Gastrocnemius medialis (tissue), 4 donors: Measurements from ENCODE around the gene GRIN2A. TPM values are rescaled to one million over a fixed set of nuclear protein-coding genes. Genes with fewer than 3 reads are reported as not detected.

ENCODE experiments used
- ATAC-seq, 2 donors: fragments of 150-250 bp; one replicate each; pipeline ENCODE4 v1.9.1; 2016
- DNase-seq, 2 donors: peaks; one replicate each; pipeline ENCODE4 v3.0.0-alpha.2; 2019
- H3K27ac ChIP-seq, 4 donors: fragments of 200-600 bp; sonication (generic); 1 replicate in 1 of 4; 2 replicates in 3 of 4; pipeline ENCODE4 v1.5.1; 2016 to 2018; ENCODE audit warnings: mild to moderate bottlenecking in 2 of 4, moderate library complexity in 1 of 4
- H3K27me3 ChIP-seq, 3 donors: fragments of 200-600 bp; sonication (generic) in 2 of 3; 1 replicate in 1 of 3; 2 replicates in 2 of 3; pipeline versions ENCODE4 v1.5.1 to v1.6.0; 2016 to 2019; ENCODE audit warnings: mild to moderate bottlenecking in 1 of 3, moderate library complexity in 1 of 3
- H3K36me3 ChIP-seq, 2 donors: fragments of 200-600 bp; sonication (generic) in 1 of 2; one replicate each; pipeline ENCODE4 v1.5.1; 2017 to 2018
- H3K4me1 ChIP-seq, 2 donors: fragments of 200-600 bp; sonication (generic) in 1 of 2; one replicate each; pipeline ENCODE4 v1.5.1; 2016 to 2017; ENCODE audit warnings: mild to moderate bottlenecking in 2 of 2
- H3K4me3 ChIP-seq, 4 donors: fragments of 200-600 bp; sonication (generic) in 3 of 4; 1 replicate in 1 of 4; 2 replicates in 3 of 4; pipeline ENCODE4 v1.5.1; 2016 to 2019; ENCODE audit warnings: mild to moderate bottlenecking in 2 of 4
- H3K9me3 ChIP-seq, 3 donors: fragments of 200-600 bp; sonication (generic) in 2 of 3; 1 replicate in 1 of 3; 2 replicates in 2 of 3; pipeline ENCODE4 v1.5.1; 2016 to 2019
- CTCF ChIP-seq, 5 experiments: fragments of 450-650 bp in 3 of 5; fragments of 200-600 bp in 2 of 5; sonication (generic) in 2 of 5; IDR thresholded peaks in 4 of 5; conservative IDR thresholded peaks in 1 of 5; 1 replicate in 4 of 5; 2 replicates in 1 of 5; pipeline ENCODE4 v1.5.1; 2016 to 2019; ENCODE audit warnings: antibody characterized with exemption in 5 of 5, mild to moderate bottlenecking in 3 of 5, moderate library complexity in 3 of 5
- POLR2A ChIP-seq, 2 donors: fragments of 450-650 bp; IDR thresholded peaks; one replicate each; pipeline ENCODE4 v1.6.1; 2017; ENCODE audit warnings: antibody characterized with exemption in 2 of 2, mild to moderate bottlenecking in 2 of 2, moderate library complexity in 2 of 2
- in situ Hi-C, 4 donors: fragments of 200-750 bp; cut with MboI; loops; one replicate each; pipeline versions ENCODE4 v1.15.0 to v1.8.0; 2017; ENCODE audit warnings: low sequenced_read_pairs in 4 of 4
- intact Hi-C: fragments of 100-400 bp; cut with DNase I; formaldehyde crosslinking; loops from one replicate; pipeline ENCODE4 v1.15.1; 2023; ENCODE audit warnings: low total_unique reads
- total RNA-seq, 4 donors: library from RNA; depleted of rRNA; stranded (reverse); fragments of >200 nt; gene quantifications; one replicate each; pipeline versions ENCODE4 v1.1.0 to v1.2.3, GENCODE V29; 2016

Gene GRIN2A
- total RNA-seq, 4 donors from 2014 or later = 0.13 to 0.87 TPM; not detected in 2

DNA sequence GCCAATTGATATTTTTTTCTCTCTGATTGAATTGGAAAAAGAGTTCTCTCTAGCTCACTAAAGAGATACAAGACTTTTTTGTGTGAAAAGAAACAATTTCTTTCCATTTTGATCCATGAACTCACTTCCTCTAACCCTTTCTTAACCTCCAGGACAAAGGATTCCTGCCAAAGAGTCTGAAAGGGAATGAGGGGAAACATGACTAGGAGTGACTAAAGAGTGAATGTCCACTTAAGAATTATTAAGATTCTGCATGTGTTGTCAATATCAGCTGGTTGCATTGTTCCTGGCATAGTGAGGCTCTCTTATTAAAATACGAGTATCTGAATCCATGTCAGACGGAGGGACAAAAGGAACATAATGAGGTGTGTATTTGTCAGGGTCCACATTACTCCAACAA is 344.7 kb downstream of the GRIN2A start:
- DNase-seq (no peak), ATAC-seq (no peak)
- Histone ChIP-seq H3K27ac (no peak overlapping the region), H3K27me3 (no peaks in the 10 kb centered on the region), H3K4me3 (no peak overlapping the region), H3K9me3 (no peaks in the 10 kb centered on the region), H3K36me3 (no peaks in the 10 kb centered on the region), H3K4me1 (no peaks in the 10 kb centered on the region)
- intact Hi-C loops = no loop called here
- TF ChIP-seq CTCF (IDR thresholded peaks at IDR 0.05 in 4 of 5, conservative IDR thresholded peaks at IDR 0.05 in 1 of 5) (no peak), POLR2A (IDR thresholded peaks at IDR 0.05) (no peak)
- in situ Hi-C loops = no loop called here

- in situ Hi-C loops (no loop called here), intact Hi-C loops (no loop called here)
- H3K27me3 ChIP-seq = no peaks in the 10 kb centered on the region
- H3K36me3 ChIP-seq = no peaks in the 10 kb centered on the region
- TF ChIP-seq CTCF (IDR thresholded peaks at IDR 0.05 in 4 of 5, conservative IDR thresholded peaks at IDR 0.05 in 1 of 5) (no peak), POLR2A (IDR thresholded peaks at IDR 0.05) (no peak)
- no peak overlapping the region for H3K27ac ChIP-seq
- no peaks in the 10 kb centered on the region for H3K9me3 ChIP-seq
- DNase-seq (no peak), ATAC-seq (no peak)
- no peaks in the 10 kb centered on the region for H3K4me1 ChIP-seq
- H3K4me3 ChIP-seq = no peak overlapping the region
These were observed 346.0 kb downstream of the GRIN2A start for GRCh38 chr16:9836118-9836736.

GRCh38 chr16:9827062-9827752 is 355.0 kb downstream of the GRIN2A start:
- ATAC-seq = no peak
- peaks cover 0 to 4% (median 0%) of the 10 kb centered on the region in 3 donors for H3K27me3 ChIP-seq
- in situ Hi-C loops = loop anchor here in 1 of 4 donors (10.0 kb wide), 1 partner anchor 62 kb away; no protein-coding TSS in a partner anchor

DNA sequence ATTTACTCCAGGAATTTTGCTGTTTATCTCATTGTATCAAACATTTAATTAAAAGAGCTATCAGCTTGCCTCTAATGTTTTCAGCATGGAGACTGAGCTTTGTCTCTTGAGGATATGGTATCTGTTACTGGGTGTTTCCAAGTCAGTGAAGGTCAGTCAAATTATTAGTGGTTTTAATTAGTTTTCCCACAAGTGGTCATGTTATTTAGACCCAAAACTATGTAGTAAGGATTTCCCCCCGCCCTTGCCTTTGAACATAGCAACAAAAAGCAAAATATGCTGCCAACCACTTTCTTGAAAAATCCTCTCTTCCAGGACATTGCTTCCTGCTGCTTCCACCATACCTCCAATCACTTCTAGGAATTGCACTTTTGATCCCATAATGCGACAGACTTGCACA is 355.6 kb downstream of the GRIN2A start:
- TF ChIP-seq CTCF (IDR thresholded peaks at IDR 0.05 in 4 of 5, conservative IDR thresholded peaks at IDR 0.05 in 1 of 5) (no peak), POLR2A (IDR thresholded peaks at IDR 0.05) (no peak)
- DNase-seq (no peak), ATAC-seq (no peak)
- intact Hi-C loops (no loop called here), in situ Hi-C loops (loop anchor here in 1 of 4 donors (10.0 kb wide), 1 partner anchor 62 kb away; no protein-coding TSS in a partner anchor)
- H3K4me3 ChIP-seq = no peak overlapping the region
- no peak overlapping the region for H3K27ac ChIP-seq
- no peaks in the 10 kb centered on the region for H3K36me3 ChIP-seq
- no peaks in the 10 kb centered on the region for H3K4me1 ChIP-seq
- no peaks in the 10 kb centered on the region for H3K9me3 ChIP-seq
- H3K27me3 ChIP-seq = peaks cover 0 to 4% (median 0%) of the 10 kb centered on the region in 3 donors

More at GRCh38 chr16:9827062-9827752, 355.0 kb downstream of the GRIN2A start:
- no peak for TF ChIP-seq CTCF (IDR thresholded peaks at IDR 0.05 in 4 of 5, conservative IDR thresholded peaks at IDR 0.05 in 1 of 5)
- TF ChIP-seq POLR2A (IDR thresholded peaks at IDR 0.05) = no peak
- intact Hi-C loops = no loop called here
- Histone ChIP-seq H3K9me3 (no peaks in the 10 kb centered on the region), H3K4me3 (no peak overlapping the region), H3K4me1 (no peaks in the 10 kb centered on the region), H3K27ac (no peak overlapping the region), H3K36me3 (no peaks in the 10 kb centered on the region)
- DNase-seq = no peak
